A549 (cell line): ENCODE measurements around the gene SRMS. TPM values are rescaled to one million over a fixed set of nuclear protein-coding genes. Genes with fewer than 3 reads are reported as not detected.

Experiments used
- ATAC-seq, 2 experiments: fragments of 200-7000 bp in 1 of 2; fragments of >200 bp in 1 of 2; cut with Nextera tagmentation in 1 of 2; cut with Tn5 transposase in 1 of 2; 3 replicates each; pipeline versions ENCODE4 v1.8.0 to v1.9.1; 2018 to 2020; ENCODE audit warnings: mild to moderate bottlenecking in 1 of 2, moderate library complexity in 1 of 2
- CTCF ChIA-PET: fragments of 300-600 bp; sonication (Branson Sonifier 250); formaldehyde crosslinking; extraction: SDS; loops from one replicate; lab custom pipeline; 2021; ENCODE audit warnings: antibody characterized with exemption, inconsistent platforms; lab: Yijun Ruan, JAX
- POLR2A ChIA-PET: fragments of 350-600 bp; formaldehyde crosslinking; extraction: SDS; loops from one replicate; lab custom pipeline; 2021; ENCODE audit warnings: antibody characterized with exemption, inconsistent platforms; lab: Yijun Ruan, JAX
- DNase-seq, 2 experiments: peaks; one replicate each; pipeline versions ENCODE4 v3.0.0 to v3.0.0-alpha.2; 2011 to 2016; ENCODE audit warnings: low read depth in 1 of 2, low spot score in 1 of 2
- FAIRE-seq: peaks from 2 replicates; lab custom pipeline; 2011; peaks lifted over from hg19 to GRCh38; lab: Jason Lieb, UNC
- H3K27ac ChIP-seq, 2 experiments: fragments of >200 bp; sonication (Bioruptor Twin); formaldehyde crosslinking; 3 replicates each; pipeline ENCODE4 v1.5.1; 2016 to 2017
- H3K4me1 ChIP-seq: fragments of >200 bp; sonication (Bioruptor Twin); formaldehyde crosslinking; 3 replicates; pipeline ENCODE4 v1.6.1; 2016
- H3K4me2 ChIP-seq: fragments of >200 bp; sonication (Bioruptor Twin); formaldehyde crosslinking; 3 replicates; pipeline ENCODE4 v1.6.1; 2016
- H3K4me3 ChIP-seq: fragments of >200 bp; sonication (Bioruptor Twin); formaldehyde crosslinking; 3 replicates; pipeline ENCODE4 v1.5.1; 2016
- H3K9me3 ChIP-seq: fragments of >200 bp; sonication (Bioruptor Twin); formaldehyde crosslinking; 3 replicates; pipeline ENCODE4 v1.6.1; 2016
- BCL3 ChIP-seq: fragments of >200 bp; sonication (Bioruptor Twin); formaldehyde crosslinking; IDR thresholded peaks from 3 replicates; pipeline ENCODE4 v1.6.1; 2016
- BHLHE40 ChIP-seq: IDR thresholded peaks from 2 replicates; pipeline ENCODE4 v1.6.1; 2012; ENCODE audit warnings: low read depth, low read length, inconsistent platforms
- CBX2 ChIP-seq: fragments of 200-600 bp; sonication (generic); IDR thresholded peaks from 2 replicates; pipeline ENCODE4 v1.6.1; 2016; ENCODE audit warnings: low read depth, mild to moderate bottlenecking, borderline replicate concordance
- CBX8 ChIP-seq: fragments of 200-600 bp; sonication (generic); IDR thresholded peaks from 2 replicates; pipeline ENCODE4 v1.6.1; 2016
- CHD2 ChIP-seq: fragments of 150-350 bp; IDR thresholded peaks from 2 replicates; pipeline ENCODE4 v1.6.1; 2014; ENCODE audit warnings: low read length; ENCODE audit not compliant: partially characterized antibody
- FOSL2 ChIP-seq, 2 experiments: fragments of 450-650 bp in 1 of 2; fragments of >200 bp in 1 of 2; sonication (Bioruptor Twin) in 1 of 2; formaldehyde crosslinking; IDR thresholded peaks; 2 replicates each; pipeline versions ENCODE4 v1.5.0 to v1.6.1; 2016 to 2020; ENCODE audit warnings: mild to moderate bottlenecking in 1 of 2, moderate library complexity in 1 of 2
- FOXS1 ChIP-seq: fragments of 250-450 bp; sonication (Bioruptor Pico); IDR thresholded peaks from 2 replicates; pipeline ENCODE4 v1.5.0; 2020; ENCODE audit warnings: mild to moderate bottlenecking, moderate library complexity
- HES2 ChIP-seq: fragments of >200 bp; sonication (Bioruptor Twin); formaldehyde crosslinking; IDR thresholded peaks from 2 replicates; pipeline ENCODE4 v1.6.1; 2016
- HEYL ChIP-seq: fragments of 250-450 bp; sonication (Bioruptor Pico); IDR thresholded peaks from 2 replicates; pipeline ENCODE4 v1.8.0; 2021; ENCODE audit warnings: mild to moderate bottlenecking, moderate library complexity
- HMGXB4 ChIP-seq: fragments of 250-450 bp; sonication (Bioruptor Pico); IDR thresholded peaks from 2 replicates; pipeline ENCODE4 v1.5.0; 2021; ENCODE audit warnings: mild to moderate bottlenecking, moderate library complexity, borderline replicate concordance
- HOXA7 ChIP-seq: fragments of 250-450 bp; sonication (Bioruptor Pico); IDR thresholded peaks from 2 replicates; pipeline ENCODE4 v1.5.0; 2020; ENCODE audit warnings: mild to moderate bottlenecking, moderate library complexity
- HOXB5 ChIP-seq: fragments of 250-450 bp; sonication (Bioruptor Pico); IDR thresholded peaks from 2 replicates; pipeline ENCODE4 v1.5.0; 2020; ENCODE audit warnings: mild to moderate bottlenecking, moderate library complexity
- JUNB ChIP-seq: fragments of >200 bp; sonication (Bioruptor Twin); formaldehyde crosslinking; IDR thresholded peaks from 2 replicates; pipeline ENCODE4 v1.6.1; 2016
- KDM5A ChIP-seq: fragments of 200-600 bp; sonication (generic); IDR thresholded peaks from 2 replicates; pipeline ENCODE4 v1.6.1; 2016; ENCODE audit warnings: antibody characterized with exemption, mild to moderate bottlenecking
- MAFK ChIP-seq: fragments of 450-650 bp; IDR thresholded peaks from 2 replicates; pipeline ENCODE4 v1.6.1; 2014; ENCODE audit not compliant: partially characterized antibody
- MAZ ChIP-seq: fragments of 150-350 bp; IDR thresholded peaks from 2 replicates; pipeline ENCODE4 v1.6.1; 2014; ENCODE audit warnings: antibody characterized with exemption, low read depth, low read length, borderline replicate concordance
- NFE2L2 ChIP-seq: fragments of 150-350 bp; conservative IDR thresholded peaks from 2 replicates; pipeline ENCODE4 v1.6.1; 2014; ENCODE audit warnings: low read length
- NPAS2 ChIP-seq: fragments of 250-450 bp; sonication (Bioruptor Pico); IDR thresholded peaks from 2 replicates; pipeline ENCODE4 v1.8.0; 2022; ENCODE audit warnings: mild to moderate bottlenecking, moderate library complexity, borderline replicate concordance
- NR3C1 ChIP-seq: fragments of >200 bp; sonication (Bioruptor Twin); formaldehyde crosslinking; IDR thresholded peaks from 3 replicates; pipeline ENCODE4 v1.6.1; 2017
- PBX3 ChIP-seq: IDR thresholded peaks from 2 replicates; pipeline ENCODE4 v1.6.1; 2012
- POLR2A ChIP-seq: IDR thresholded peaks from 2 replicates; pipeline ENCODE4 v1.6.1; 2012; ENCODE audit warnings: mild to moderate bottlenecking, low read length
- POLR2AphosphoS2 ChIP-seq: conservative IDR thresholded peaks from 2 replicates; pipeline ENCODE4 v1.6.1; 2012; ENCODE audit warnings: low read length, improper control_type of control experiment, inconsistent platforms
- RFX5 ChIP-seq: fragments of 450-650 bp; IDR thresholded peaks from 2 replicates; pipeline ENCODE4 v1.7.1; 2014; ENCODE audit warnings: antibody characterized with exemption, mild to moderate bottlenecking, moderate library complexity
- RNF2 ChIP-seq: fragments of 200-600 bp; sonication (generic); IDR thresholded peaks from 2 replicates; pipeline ENCODE4 v1.6.1; 2016; ENCODE audit warnings: low read depth, mild to moderate bottlenecking, antibody characterized with exemption, moderate library complexity, borderline replicate concordance
- TFCP2L1 ChIP-seq: fragments of 250-450 bp; sonication (Bioruptor Pico); IDR thresholded peaks from 2 replicates; pipeline ENCODE4 v1.5.0; 2021; ENCODE audit warnings: mild to moderate bottlenecking
- ZFP36 ChIP-seq: fragments of 450-650 bp; IDR thresholded peaks from 2 replicates; pipeline ENCODE4 v1.6.1; 2014; ENCODE audit warnings: borderline replicate concordance; ENCODE audit not compliant: partially characterized antibody
- WGBS: methylation state at CpG from one replicate; pipeline ENCODE4 v1.1.6; 2017; ENCODE audit errors: missing lambda C conversion rate; 5-methylcytosine and 5-hydroxymethylcytosine counted together
- polyA plus RNA-seq, 4 experiments: library from polyadenylated mRNA; depleted of rRNA in 3 of 4; stranded (reverse); fragments of >200 nt; fragmentation: RNase III in 1 of 4; extraction: RNeasy Plus Mini Kit Qiagen cat#74134 plus additional on column Dnase treatment in 1 of 4; gene quantifications; 2 replicates in 3 of 4; 3 replicates in 1 of 4; pipeline ENCODE4 v1.2.3, GENCODE V29; 2011 to 2017

The SRMS gene
- polyA plus RNA-seq, 2 of the 4 experiments (the other 2 are of a cell fraction), result not detected

- TF ChIP-seq CBX2 (no peak), RNF2 (no peak), POLR2A (no peak), HMGXB4 (no peak), BCL3 (no peak), FOXS1 (CRISPR knock-in tag) (no peak), POLR2AphosphoS2 (no peak), CHD2 (no peak)
- no peak overlapping the region for H3K4me3 ChIP-seq
- DNase-seq, result no peak
- H3K27ac ChIP-seq, result no peak overlapping the region
- ATAC-seq, result no peak
- H3K4me1 ChIP-seq, result no peaks in the 10 kb centered on the region
- no peaks in the 10 kb centered on the region for H3K9me3 ChIP-seq
- 94% methylated on average over 51 of the region's 61 CpGs for WGBS
- ChIA-PET POLR2A (no interaction called here), CTCF (interaction anchor here (0.9 to 7.6 kb wide), 4 partner anchors 18 to 409 kb away, joined by 3 to 49 read pairs (median 3); partner anchors contain the start of genes PTK6 and SRMS)
- H3K4me2 ChIP-seq, result no peak overlapping the region
- no peak for FAIRE-seq
These were observed 17.6 kb upstream of the SRMS start for GRCh38 chr20:63565021-63565698.

GRCh38 chr20:63564036-63564810, 16.7 kb upstream of the SRMS start:
- ChIA-PET CTCF (interaction anchor here (0.9 to 7.6 kb wide), 5 partner anchors 9 to 410 kb away, joined by 3 to 49 read pairs (median 3); partner anchors contain the start of gene PTK6), POLR2A (no interaction called here)
- no peaks in the 10 kb centered on the region for H3K4me1 ChIP-seq
- no peak overlapping the region for H3K4me3 ChIP-seq
- no peak overlapping the region for H3K27ac ChIP-seq
- TF ChIP-seq POLR2AphosphoS2 (no peak), CBX2 (no peak), JUNB (no peak), BHLHE40 (no peak), CBX8 (no peak), TFCP2L1 (CRISPR knock-in tag) (no peak), NFE2L2 (no peak), RFX5 (no peak), MAZ (no peak), HOXA7 (CRISPR knock-in tag) (no peak), FOSL2 (IDR thresholded peaks at IDR 0.05) (no peak), FOSL2 (CRISPR knock-in tag; IDR thresholded peaks at IDR 0.05) (no peak), HOXB5 (CRISPR knock-in tag) (no peak), KDM5A (no peak), NPAS2 (CRISPR knock-in tag) (no peak), PBX3 (no peak), HEYL (CRISPR knock-in tag) (no peak), HES2 (no peak), NR3C1 (no peak), MAFK (no peak), ZFP36 (no peak)
- H3K9me3 ChIP-seq, result no peaks in the 10 kb centered on the region
- no peak for DNase-seq
- ATAC-seq, result no peak
- H3K4me2 ChIP-seq, result no peak overlapping the region
- WGBS, result 92% methylated on average over 42 of the region's 62 CpGs
- FAIRE-seq, result no peak
